Cortex of kidney (tissue), 1 donor: Measurements from ENCODE around the gene ZNF747.
"Not testable (repeated sequence)": the region's sequence is repeated elsewhere in the genome, so short reads cannot be mapped to it uniquely, and the experiment has no call there.

Experiments
- DNase-seq: peaks from one replicate; lab custom pipeline; 2025; lab: John Stamatoyannopoulos, UW

Gene ZNF747

DNA sequence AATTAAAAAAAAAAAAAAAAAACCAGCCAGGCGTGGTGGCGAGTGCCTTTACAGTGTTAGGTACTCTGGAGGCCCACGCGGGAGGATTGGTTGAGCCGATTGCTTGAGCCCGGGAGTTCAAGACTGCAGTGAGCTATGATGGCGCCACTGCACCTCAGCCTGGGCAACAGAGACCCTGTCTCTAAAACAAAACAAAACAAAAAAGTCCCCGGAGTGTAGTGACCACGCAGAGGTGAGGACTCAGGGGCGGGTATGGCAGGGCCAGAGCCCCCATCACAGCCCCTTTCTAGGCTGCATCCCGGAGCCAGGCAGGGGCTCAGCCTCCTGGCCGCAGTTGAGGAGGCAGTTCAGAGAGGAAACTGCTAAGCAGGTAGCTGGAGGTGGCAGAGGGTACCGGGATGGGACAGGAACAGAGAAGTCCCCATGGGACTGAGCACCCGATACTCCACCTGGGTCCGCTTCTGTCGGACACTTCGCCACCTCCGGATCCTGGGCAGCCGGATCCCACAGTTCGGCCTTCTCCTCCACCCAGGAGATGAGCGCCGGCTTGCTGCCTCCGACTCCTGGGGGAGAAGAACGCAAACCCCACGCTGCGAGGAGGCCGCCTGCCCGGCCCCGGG is 800 bp downstream of the ZNF747 start:
- DNase-seq = no peak

DNA sequence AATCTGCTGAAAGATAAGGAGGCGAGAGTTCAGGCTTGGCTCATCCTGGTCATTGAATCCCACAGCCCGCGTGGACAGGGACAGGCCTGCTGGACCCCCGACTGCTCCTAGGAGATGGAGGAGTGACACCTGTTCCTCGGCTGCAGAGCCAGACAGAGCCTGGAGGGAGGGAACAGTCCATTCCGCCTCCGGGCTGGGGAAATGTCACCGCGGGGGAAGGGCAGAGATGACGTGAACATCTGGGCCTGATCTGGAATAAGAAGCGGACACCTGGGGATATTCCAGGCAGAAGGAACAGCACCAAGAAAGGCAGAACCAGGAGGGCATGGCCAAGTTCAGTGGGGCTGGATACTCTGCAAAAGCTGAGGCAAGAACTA is 1.5 kb downstream of the ZNF747 start:
- DNase-seq = no peak

DNA sequence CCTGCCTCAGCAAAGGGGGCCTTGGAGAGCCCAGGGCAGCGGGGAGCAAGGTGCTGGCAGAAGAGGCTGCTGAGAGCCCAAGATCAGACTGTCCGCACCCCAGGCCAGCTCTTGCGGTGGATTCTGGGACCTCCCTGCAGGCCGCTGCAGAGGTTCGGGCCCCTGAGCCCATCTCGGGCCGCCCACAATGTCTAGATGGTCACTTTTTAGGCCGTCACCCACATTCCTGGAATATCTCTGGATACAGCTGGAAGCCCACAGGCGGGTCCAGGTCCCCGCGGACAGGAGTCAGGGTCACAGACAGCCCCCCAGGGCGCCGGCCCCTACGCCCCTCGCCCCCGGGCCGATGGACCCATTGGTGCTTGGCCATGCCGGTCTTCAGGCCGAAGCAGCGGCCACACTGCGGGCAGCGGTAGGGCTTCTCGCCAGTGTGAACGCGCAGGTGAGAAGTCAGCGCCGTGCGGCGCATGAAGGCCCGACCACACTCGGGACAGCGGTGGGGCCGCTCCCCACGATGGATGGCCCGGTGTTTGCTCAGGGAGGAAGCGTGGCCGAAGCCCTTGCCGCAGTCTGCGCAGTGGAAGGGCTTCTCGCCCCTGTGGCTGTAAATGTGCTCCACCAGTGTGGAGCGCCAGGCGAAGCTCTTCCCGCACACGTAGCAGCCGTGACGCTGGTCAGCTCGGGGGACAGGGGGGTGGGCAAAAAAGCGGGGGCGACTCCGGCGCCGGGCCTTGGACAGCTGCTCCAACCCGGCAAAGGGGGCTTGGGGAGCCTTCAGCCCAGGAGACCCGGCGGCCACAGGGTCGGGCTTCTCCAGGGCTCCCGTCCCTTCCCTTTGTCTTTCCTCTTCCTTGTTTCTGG is 2.1 kb downstream of the ZNF747 start:
- DNase-seq = no peak

DNA sequence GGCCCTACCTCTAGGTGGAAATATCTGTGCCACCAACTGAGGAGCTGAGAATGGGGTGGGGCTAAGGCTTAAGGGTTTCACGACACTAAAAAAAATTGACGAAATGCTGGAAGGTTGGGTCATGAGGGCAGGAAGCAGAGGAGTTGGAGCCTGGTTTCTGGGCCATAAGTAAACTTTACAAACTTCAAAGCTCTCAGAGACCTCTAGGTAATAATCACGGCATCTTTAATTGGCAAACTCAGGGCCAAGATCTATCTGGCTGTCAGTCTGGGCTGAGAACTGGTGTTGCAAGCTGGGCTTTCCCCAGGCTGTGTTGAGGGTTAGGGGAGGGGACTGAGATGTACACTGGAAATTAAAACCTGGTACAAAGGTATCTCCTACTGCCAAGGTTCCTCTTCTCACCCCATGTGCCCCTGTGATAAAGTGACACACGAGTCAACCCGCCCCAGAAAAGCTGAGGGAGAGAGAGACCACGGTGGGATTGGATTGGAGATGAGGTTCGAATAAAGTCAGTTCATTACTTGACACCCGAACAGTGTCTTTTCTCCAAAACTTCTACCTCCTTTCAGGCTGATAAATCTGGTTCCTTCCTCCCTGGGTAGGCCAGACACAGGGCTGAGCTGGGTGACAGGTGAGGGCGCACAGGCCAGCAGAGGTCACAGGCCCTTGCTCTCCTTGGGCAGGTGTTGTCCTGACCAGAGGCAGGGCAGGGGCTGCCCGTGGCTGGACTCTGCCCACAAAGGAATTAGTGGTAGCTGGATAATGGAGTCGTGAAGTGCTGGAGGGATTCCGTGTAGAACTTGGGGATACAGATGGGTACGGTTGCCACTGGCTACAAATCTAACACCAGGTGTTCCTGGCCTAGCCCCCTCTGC is 4.3 kb downstream of the ZNF747 start:
- no peak for DNase-seq

DNA sequence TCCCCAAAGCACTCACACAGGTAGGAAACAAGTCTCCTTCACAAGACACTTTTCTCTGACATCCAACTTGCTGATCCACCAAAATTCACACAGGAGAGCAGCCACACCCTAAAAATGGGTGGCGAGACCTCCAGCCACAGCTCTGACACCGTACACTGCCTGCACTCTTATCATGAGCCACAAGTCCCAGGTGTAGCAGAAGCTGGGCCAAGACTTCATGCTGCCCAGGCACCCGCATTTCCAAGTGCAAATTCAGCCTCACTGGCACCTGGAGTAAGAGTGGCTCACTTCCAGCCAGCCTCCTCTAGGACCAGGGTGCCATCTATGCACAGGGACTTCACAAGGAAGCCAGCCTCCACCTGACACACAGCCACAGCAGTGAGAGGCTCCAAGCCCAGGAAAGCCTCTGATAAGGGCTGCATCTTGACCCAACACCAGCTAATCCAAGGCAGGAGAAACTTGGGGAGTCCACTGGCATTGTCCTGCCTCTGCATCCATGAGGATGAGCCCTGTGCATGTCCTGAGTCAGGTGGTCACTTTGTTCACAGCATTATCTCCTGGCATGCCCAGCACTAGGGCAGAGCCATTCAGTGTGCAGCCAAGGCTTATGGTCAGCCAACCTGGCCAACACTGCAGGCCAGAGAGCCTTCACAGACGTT is 5.7 kb downstream of the ZNF747 start:
- no peak for DNase-seq

DNA sequence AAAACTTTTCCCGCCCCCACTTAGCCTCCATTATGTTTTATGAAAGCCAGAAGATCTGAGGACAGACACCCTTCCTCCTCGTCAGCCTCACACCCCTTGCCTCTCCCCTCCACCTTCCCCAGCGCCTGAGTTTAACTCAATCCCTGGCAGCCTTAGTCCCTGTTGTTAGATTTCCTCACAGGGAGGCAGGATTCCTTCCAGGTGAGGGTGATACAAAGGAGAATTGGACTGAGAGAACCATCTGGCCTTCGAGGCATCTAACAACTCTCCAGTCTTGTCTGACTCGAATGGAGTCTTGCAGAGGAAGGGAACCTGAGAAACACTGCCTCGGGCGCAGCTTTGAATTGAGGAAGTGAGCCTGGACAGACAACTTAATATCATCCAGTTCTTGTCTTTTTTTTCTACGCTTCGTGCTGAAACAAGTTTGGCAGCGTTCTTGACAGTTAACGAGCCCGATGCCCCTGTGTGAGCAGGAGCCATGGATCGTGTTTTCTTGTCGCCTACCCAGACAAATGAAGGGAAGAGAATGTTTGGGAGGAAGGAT is 7.0 kb downstream of the ZNF747 start:
- no peak for DNase-seq

DNA sequence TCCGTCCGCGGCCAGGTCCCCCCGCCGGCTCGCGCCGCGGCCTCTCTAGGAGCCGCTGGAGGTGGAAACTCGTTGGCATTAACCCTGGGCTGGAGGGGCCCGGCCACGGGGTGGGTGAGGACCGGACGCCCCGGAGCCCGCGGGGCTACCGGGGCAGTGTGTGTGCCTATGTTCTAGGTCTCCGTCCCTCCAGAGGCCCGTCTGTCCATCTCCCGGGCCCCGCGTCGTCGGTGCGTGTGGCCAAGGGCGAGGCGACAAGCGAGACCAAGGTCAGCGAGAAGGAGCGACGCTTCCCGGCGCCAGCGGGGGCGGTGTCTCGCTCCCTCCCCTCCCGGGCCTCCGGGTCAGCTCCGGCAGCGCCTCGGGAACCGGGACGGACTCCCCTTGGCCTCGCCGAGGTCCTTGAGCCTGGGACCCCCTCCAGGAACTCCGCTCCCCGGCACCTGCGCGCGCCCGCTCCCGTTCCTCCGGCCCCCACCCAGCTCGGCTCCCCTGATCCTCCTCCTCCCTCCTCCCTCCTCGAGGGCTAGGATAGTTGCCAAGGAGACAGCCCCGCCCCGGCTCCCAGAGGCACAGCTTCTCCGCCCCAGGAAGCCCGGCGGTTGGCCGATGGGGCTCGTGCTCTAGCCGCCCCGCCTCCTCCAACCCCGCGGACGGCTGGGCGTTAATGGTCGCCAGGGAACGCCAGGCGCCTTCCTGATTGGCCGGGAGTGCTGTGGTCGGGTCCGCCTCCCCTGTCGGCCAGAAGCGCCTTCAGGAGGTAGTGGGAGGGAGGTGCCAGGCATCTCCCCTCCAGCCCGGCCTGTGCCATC is 7.6 kb downstream of the ZNF747 start:
- peak; percentile 91 for DNase-seq

DNA sequence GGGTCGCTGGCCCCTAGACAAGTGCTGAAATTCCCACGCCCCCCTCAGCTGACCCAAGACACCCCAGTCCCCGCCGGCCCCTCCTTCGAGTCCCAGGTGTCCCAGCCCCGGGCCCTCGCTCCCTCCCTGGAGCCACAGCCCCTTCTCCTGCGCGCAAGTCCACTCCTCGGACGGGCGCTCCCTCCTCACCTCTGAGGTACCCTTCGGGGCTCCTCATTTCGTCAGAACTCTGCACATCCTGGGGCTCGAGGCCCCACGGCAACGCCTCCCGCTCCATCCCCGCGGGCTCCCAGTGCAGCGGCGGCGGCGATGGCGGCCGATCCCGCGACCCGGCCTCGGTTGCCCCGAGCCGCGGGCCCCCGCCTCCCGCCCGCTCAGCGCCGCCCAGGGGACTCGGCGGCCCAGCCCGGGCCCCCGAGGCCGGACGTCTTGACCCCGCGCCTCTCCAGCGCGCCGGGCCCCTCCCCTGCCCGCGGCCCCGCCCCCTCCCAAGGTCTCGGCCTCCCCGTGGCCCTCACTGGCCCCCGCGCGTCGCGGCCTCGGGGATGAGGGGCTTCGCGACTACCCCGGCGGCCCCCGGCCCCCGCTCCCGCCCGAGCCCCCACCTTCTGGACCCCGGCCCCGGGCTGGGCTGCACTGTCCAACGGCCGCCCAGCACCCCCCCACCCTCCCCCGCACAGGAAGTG is 8.4 kb downstream of the ZNF747 start, which contains the start of gene ZNF768:
Gene ZNF768, minus strand, starts transcription at position 430 of the 686 bp plus-strand sequence. Its CDS starts 153 bp downstream, at position 277.
- no peak for DNase-seq

DNA sequence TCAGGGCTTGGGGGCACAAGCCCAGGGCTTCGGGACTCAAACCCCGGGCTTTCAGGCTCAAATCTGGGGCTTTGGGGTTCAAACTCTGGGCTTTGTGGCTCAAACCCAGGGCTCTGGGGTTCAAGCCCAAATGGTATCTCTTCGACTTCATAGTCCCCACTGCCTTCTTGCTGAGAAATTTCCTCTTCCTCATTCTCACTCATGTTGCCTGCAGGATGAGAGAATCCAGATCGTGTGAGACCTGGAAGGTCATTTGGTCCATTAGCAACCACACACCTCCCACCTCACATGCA is 8.9 kb downstream of the ZNF747 start:
- DNase-seq = no peak

DNA sequence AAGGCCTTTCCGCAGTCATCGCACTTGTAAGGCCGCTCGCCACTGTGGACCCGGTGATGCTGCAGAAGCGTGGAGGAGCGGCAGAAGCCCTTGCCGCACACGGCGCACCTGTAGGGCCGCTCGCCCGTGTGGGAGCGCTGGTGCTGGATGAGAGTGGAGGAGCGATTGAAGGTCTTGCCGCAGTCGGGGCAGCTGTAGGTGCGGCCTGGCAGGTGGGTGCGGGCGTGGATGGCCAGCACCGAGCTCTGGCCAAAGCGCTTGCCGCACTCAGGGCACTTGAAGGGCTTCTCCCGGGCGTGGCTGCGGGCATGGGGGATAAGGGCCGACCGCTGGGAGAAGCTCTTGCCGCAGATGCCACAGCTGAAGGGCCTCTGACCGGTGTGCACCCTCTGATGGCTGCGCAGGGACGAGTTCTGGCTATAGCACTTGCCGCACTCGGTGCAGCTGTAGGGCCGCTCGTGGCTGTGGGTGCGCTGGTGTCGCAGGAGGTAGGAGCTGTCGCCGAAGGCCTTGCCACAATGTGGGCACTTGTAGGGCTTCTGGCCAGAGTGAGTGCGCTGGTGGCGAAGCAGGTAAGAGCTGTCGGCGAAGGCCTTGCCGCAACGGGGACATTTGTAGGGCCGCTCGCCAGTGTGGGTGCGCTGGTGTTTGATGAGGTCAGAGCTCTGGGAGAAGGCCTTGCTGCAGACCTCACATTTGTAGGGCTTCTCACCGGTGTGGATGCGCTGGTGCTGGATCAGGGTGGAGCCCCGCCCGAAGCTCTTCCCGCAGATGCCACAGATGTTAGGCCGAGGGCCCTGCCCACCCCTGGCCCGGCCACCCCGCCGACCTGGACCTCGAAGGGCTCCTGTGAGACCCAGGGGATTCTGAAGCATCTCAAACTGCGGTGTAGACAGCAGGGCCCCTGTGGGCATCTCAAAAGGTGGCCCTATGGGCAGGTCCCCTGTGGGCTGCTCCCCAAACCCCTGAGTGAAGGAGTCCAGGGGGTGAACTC is 9.8 kb downstream of the ZNF747 start:
- DNase-seq = no peak

DNA sequence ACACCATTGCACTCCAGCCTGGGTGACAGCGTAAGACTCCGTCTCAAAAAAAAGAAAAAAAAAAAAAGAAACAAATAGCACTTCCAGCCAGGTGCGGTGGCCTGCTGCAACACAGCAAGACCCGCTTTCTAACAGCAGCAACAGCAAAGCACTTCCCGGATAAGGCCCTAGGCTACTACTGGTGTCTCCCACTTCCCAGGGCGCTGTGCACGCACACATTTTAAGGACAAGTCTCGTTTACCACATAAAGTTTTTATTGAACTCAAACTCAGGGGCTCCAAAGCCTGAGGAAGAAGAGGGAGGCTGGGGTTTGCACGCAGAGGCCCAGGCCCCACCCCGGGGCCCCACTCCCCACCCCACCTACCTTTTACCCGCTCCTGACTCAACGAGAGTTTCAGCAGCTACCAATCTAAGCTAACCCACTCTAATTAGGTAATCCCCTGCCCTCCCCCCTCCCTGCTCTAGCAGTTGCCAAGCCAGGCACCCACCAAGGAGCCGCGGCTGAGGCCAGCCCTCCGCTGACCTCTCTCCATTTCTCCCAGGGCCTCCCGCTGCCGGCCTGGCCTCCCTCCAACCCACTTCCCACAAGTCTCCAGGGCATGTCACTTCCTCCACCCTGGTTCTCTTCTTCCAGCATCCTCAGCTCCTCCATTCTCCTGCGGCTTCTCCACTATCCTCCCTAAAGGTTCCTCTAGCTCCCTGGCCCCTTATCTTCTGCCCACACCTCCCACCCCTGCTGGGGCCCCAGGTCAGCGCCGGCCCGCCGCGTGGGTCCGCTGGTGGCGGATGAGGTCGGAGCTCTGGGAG is 10.7 kb downstream of the ZNF747 start:
- no peak for DNase-seq

DNA sequence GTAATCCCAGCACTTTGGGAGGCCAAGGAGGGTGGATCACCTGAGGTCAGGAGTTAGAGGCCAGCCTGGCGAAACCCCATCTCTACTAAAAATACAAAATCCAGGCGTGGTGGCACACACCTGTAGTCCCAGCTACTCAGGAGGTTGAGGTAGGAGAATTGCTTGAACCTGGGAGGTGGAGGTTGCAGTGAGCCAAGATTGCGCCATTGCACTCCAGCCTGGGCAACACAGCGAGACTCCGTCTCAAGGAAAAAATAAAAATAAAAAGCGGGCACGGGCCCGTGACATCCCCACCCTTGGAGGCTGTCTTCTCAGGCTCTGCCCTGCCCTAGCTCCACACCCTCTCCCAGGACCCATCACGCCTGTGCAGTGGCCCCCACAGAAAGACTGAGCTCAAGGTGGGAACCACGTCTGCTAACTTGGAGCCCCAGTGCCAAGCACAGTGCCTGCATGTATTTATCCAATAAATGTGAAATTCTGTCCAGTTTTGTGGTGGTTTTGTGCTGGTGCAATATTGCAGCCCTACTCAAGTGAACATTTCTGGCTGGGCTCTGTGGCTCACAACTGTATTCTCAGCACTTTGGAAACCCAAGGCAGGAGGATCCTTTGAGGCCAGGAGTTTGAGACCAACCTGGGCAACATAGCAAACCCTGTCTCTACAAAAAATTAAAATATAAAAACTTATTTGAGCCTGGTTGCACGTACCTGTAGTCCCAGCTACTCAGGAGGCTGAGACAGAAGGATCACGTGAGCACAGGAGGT is 11.8 kb downstream of the ZNF747 start:
- DNase-seq = not testable (repeated sequence)

DNA sequence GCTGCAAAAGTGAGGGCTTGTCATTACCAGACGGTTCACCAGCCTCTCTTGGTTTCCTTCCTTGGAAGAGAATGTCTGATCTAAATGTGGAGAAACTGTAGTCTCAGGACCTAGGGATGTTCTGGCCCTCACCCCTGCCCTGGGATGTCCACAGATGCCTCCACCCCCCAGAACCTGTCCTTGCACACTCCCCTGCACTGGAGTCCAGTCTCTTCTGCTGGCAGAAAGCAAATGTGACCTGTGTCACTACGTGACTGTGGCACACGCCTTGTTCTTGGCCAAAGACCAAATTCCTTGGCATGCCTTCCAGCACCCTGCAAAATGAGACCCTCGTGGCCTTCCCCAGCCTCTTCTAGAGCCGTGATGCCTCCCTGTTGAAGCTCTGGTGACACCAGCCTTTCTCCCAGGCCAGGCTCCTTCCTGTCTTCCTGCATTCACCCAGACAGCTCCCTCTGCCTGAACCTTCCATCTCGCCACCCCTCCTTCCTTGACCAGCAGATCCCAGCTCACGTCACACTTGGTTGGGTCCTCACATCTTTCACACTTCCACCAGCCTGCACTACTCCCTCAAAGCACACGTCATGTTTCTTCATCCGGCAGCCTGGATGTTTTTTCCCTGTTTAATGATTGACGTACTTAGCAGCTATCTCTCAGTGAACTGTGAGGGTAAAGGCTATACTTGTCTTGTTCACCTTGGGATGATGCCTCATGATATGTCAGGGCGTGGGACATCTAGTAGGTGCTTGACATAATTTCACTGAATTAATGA is 12.6 kb downstream of the ZNF747 start:
- DNase-seq = no peak

DNA sequence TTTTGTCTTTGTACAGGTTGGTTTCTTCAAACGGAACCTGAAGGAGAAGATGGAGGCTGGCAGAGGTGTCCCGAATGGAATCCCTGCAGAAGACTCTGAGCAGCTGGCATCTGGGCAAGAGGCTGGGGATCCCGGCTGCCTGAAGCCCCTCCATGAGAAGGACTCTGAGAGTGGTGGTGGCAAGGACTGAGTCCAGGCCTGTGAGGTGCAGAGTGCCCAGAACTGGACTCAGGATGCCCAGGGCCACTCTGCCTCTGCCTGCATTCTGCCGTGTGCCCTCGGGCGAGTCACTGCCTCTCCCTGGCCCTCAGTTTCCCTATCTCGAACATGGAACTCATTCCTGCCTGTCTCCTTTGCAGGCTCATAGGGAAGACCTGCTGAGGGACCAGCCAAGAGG is 13.2 kb downstream of the ZNF747 start:
- no peak for DNase-seq

DNA sequence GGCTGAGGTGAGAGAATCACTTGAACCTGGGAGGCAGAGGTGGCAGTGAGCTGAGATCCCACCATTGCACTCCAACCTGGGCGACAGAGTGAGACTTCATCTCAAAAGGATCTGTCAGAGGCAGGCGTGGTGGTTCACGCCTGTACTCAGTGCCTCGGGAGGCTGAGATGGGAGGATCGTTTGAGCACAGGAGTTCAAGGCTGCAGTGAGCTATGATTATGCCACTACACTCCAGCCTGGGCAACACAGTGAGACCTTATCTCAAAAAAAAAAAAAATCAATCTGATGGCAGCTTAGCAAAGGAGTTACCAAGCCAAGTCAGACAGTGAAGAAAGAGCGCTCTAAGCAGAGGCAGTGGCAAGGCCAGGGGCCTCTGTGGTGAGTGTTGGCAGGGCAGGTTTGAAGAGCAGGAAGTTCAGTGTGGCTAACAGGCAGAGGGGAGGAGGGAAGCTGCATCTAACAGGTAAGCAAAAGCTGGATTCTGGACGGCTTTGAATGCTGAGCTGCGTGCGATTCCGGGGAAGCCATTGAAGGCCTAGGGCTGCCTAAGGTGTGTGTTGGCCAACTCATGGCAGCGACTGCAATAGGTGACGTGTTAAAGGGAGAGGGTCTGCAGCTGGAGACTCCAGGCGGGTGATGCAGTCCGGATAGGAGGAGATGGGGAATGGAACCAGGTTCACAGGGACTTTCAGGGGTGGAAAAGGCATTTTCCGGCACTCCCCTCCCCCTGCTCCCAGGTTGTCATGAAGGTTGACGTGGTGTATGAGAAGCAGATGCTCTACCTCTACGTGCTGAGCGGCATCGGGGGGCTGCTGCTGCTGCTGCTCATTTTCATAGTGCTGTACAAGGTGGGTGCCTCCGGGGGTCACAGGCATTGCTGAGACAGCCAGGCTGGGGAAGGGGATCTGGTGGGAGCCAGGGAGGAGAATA is 15.3 kb downstream of the ZNF747 start:
- DNase-seq = no peak

DNA sequence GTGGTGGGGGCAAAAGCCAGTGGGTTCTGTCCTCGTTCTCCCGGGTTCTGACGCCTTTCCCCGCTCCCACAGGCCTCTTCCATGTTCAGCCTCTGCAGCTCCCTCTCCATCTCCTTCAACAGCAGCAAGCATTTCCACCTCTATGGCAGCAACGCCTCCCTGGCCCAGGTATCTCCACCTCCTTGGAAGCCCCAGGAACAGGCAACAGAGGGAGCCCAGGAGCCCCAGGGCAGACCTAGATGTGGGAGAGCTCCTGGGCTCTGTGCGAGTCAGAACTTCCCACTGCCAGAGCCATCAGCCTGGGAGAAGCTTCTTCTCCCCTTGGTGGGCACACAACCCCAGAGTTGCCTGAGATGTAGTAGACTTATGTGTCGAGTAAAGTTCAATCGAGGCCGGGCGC is 16.1 kb downstream of the ZNF747 start:
- DNase-seq = no peak
